ENCODE results near the gene IRX5.
A peak's percentile ranks its signal among the peaks of the same experiment; 100 is the strongest.

The IRX5 gene

DNA sequence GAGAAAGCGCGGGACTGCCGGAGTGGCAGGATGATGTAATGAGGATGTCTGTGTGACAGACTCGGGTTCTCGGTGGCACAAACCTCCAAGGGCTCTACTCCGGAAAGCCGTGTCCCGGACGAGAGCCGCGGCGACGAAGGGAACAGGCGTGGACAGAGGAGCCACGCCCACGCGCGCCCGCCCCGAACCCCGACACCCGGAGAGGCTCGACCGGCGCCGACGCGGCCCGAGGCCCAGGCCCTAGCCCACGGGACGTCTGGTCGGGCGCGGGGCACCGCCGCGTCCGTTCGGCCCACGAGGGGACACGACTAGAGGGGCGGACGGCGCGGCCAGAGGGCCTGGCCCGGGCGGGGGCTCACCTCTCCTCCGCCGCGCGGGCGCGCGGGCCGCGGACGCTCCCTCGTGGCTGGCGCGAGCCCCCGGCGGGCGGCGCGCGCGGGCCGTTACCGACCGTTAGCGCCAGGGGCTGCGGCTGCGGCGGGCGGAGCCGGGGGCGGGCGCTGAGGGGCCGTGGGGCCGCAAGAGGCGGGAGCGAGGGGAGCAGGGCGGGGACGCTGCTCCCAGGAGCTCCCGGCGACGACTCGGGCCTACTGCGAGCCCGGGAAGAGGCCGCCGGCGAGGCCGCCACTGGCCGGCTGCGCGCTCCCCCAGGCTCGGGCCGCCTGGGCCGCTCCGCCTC, 2.1 kb upstream of the IRX5 start:
- POLR2A ChIA-PET = interaction anchor here (0.8 to 2.2 kb wide), 3 partner anchors 28 to 272 kb away, joined by 3 to 5 read pairs (median 5); no protein-coding TSS in a partner anchor
- DNase-seq (ENCODE audit: extremely low spot score) = peak; percentile 45
- CTCF ChIA-PET = interaction anchor here (0.5 kb wide), 1 partner anchor 28 kb away, joined by 3 read pairs; no protein-coding TSS in a partner anchor
- TF ChIP-seq ZNF384 (IDR thresholded peaks at IDR 0.05) (no peak), TARDBP (IDR thresholded peaks at IDR 0.05) (no peak), CTBP1 (IDR thresholded peaks at IDR 0.05; ENCODE audit: borderline replicate concordance) (no peak), BHLHE40 (IDR thresholded peaks at IDR 0.05; ENCODE audit: borderline replicate concordance) (no peak), ARNT (IDR thresholded peaks at IDR 0.05) (0 out of 2 replicates have a peak, but pooled peaks have one; percentile 15), FOXM1 (IDR thresholded peaks at IDR 0.05; ENCODE audit: borderline replicate concordance) (peak; percentile 91; the same call in 1 of the 2 replicates), HDGF (IDR thresholded peaks at IDR 0.05; ENCODE audit: borderline replicate concordance) (no peak), FOXK2 (IDR thresholded peaks at IDR 0.05) (no peak), LEF1 (IDR thresholded peaks at IDR 0.05; ENCODE audit: borderline replicate concordance) (no peak), SP1 (IDR thresholded peaks at IDR 0.05) (no peak), NFRKB (IDR thresholded peaks at IDR 0.05) (no peak)
- TF ChIP-seq, protein P1, sequence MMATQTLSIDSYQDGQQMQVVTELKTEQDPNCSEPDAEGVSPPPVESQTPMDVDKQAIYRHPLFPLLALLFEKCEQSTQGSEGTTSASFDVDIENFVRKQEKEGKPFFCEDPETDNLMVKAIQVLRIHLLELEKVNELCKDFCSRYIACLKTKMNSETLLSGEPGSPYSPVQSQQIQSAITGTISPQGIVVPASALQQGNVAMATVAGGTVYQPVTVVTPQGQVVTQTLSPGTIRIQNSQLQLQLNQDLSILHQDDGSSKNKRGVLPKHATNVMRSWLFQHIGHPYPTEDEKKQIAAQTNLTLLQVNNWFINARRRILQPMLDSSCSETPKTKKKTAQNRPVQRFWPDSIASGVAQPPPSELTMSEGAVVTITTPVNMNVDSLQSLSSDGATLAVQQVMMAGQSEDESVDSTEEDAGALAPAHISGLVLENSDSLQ (IDR thresholded peaks at IDR 0.05) = 0 out of 2 replicates have a peak, but pooled peaks have one; percentile 1

DNA sequence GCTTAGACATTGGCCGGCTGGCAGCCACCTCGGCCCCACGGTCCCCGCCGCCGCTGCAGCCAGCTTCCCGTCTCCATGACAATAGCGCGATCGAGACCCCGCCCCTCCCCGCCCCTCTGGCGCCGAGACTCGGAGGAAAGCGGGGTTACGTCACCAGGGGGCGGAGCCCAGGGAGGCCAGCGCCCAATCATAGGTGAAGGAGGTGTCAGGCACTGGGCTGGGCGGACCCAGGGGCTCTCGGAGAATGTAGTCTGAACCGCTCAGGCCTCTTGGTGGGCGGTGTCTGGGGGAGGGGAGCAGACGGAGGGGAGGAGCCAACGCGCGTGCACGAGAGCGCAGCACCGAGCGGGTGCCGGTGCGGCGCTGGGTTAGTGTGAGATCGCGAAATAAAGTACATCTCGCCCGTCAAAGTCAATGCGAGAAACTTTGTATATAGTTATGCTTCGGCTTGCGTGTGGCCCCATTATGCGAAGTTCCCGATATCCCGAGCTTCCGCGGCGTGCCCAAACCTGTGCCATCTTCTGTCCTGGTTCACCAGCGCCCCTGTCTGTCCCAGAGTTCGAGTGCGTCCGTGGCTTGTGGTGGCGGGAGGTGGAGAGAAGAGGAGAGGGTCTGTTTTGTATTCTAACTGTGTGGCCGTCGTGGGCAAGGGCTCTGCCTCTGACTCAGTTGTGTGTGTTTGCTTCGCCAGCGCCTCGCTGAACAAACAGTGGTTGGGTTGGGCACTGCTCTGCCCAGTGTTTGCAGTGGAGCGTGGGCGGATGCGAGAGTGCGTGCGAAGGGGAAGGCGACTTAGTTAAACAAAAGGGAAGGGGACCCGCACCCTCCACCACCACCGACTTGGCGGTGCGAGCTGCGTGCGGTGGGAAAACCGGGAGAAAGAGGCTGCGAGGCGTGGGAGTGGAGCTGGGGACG, 1.3 kb upstream of the IRX5 start:
- CTCF ChIA-PET = interaction anchor here (0.5 kb wide), 1 partner anchor 28 kb away, joined by 3 read pairs; no protein-coding TSS in a partner anchor
- TF ChIP-seq FOXM1 (IDR thresholded peaks at IDR 0.05; ENCODE audit: borderline replicate concordance) = no peak
- TF ChIP-seq FOXA1 (IDR thresholded peaks at IDR 0.05) = no peak
- TF ChIP-seq BHLHE40 (IDR thresholded peaks at IDR 0.05; ENCODE audit: borderline replicate concordance) = no peak
- no peak for TF ChIP-seq SUZ12 (IDR thresholded peaks at IDR 0.05)
- peak; percentile 34; the same call in 1 of the 2 replicates for TF ChIP-seq L3MBTL2 (conservative IDR thresholded peaks at IDR 0.05)
- TF ChIP-seq FOXK2 (IDR thresholded peaks at IDR 0.05) = no peak
- no peak for TF ChIP-seq ELF4 (IDR thresholded peaks at IDR 0.05)
- TF ChIP-seq CTBP1 (IDR thresholded peaks at IDR 0.05; ENCODE audit: borderline replicate concordance) = no peak
- no peak for TF ChIP-seq ZNF384 (IDR thresholded peaks at IDR 0.05)
- TF ChIP-seq, protein P1 (IDR thresholded peaks at IDR 0.05) = peak; percentile 55; the same call in 1 of the 2 replicates
- TF ChIP-seq TARDBP (IDR thresholded peaks at IDR 0.05) = no peak
- peak; percentile 92; the same call in 1 of the 2 replicates for TF ChIP-seq HDGF (IDR thresholded peaks at IDR 0.05; ENCODE audit: borderline replicate concordance)
- DNase-seq (ENCODE audit: extremely low spot score) = peak; percentile 90
- POLR2A ChIA-PET = interaction anchor here (0.8 to 2.2 kb wide), 5 partner anchors 12 to 273 kb away, joined by 3 to 5 read pairs (median 5); no protein-coding TSS in a partner anchor

DNA sequence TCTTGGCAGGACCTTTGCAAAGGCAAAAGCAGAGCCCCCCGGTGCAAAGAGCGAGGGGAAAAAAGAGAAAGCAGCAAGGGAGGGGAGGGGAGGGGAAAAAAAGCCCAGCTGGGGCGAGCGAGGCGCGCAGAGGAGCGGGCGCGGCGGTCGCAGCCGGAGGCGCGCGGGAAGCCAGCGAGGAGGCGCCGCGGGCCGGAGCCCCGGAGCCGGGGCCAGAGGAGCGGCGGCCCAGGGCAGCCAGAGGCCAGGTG, 129 bp downstream of the IRX5 start:
- peak; percentile 15 for DNase-seq (ENCODE audit: extremely low spot score)
- ChIA-PET CTCF (interaction anchor here (0.6 kb wide), 1 partner anchor 830 kb away, joined by 4 read pairs; no protein-coding TSS in a partner anchor), POLR2A (interaction anchor here (0.9 to 2.2 kb wide), 5 partner anchors 11 to 302 kb away, joined by 3 to 5 read pairs (median 3); no protein-coding TSS in a partner anchor)
- TF ChIP-seq HDGF (IDR thresholded peaks at IDR 0.05; ENCODE audit: borderline replicate concordance) (no peak), ARNT (IDR thresholded peaks at IDR 0.05) (no peak), ELF4 (IDR thresholded peaks at IDR 0.05) (no peak), FOXK2 (IDR thresholded peaks at IDR 0.05) (no peak), BHLHE40 (IDR thresholded peaks at IDR 0.05; ENCODE audit: borderline replicate concordance) (no peak), CTBP1 (IDR thresholded peaks at IDR 0.05; ENCODE audit: borderline replicate concordance) (no peak), FOXA1 (IDR thresholded peaks at IDR 0.05) (no peak), LEF1 (IDR thresholded peaks at IDR 0.05; ENCODE audit: borderline replicate concordance) (no peak), TARDBP (IDR thresholded peaks at IDR 0.05) (no peak), ZNF384 (IDR thresholded peaks at IDR 0.05) (no peak), SP1 (IDR thresholded peaks at IDR 0.05) (no peak), SUZ12 (IDR thresholded peaks at IDR 0.05) (no peak), NFRKB (IDR thresholded peaks at IDR 0.05) (no peak), L3MBTL2 (conservative IDR thresholded peaks at IDR 0.05) (no peak), FOXM1 (IDR thresholded peaks at IDR 0.05; ENCODE audit: borderline replicate concordance) (no peak)
- TF ChIP-seq, protein P1 (IDR thresholded peaks at IDR 0.05) = no peak

DNA sequence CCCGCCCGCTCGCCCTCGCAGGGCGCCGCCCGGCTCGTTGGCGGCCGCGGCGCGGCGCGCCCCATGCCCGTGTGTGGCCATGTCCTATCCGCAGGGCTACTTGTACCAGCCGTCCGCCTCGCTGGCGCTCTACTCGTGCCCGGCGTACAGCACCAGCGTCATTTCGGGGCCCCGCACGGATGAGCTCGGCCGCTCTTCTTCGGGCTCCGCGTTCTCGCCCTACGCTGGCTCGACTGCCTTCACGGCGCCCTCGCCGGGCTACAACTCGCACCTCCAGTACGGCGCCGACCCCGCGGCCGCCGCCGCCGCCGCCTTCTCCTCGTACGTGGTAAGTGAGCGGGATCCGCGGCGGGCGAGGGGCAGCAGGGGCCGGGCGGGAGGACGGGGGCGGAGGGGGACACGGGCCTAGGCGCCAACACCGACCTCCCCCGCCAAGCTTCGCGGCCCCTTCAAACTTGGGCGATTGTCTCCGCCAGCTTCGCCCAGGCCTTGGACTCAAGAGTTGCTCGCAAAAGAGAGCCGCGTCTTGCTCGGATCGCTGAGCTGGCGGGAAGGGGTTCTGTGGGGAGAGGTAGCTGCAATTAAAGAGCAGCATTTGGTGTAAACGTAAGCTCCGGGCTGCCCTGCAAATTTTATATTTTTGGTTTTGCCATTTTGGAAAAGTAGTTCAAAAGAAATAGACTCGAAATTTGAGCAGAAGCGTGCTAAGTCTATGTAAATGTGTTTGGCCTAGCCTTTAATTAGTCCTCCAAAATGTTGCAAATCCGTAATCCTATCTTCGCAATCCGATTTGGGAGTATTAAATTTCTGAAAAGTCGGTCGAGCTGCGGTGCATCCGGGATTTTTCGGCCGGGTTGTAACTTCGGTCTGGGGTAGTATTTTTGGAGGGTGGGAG, 702 bp downstream of the IRX5 start:
- no peak for TF ChIP-seq BHLHE40 (IDR thresholded peaks at IDR 0.05; ENCODE audit: borderline replicate concordance)
- no peak for TF ChIP-seq HDGF (IDR thresholded peaks at IDR 0.05; ENCODE audit: borderline replicate concordance)
- TF ChIP-seq L3MBTL2 (conservative IDR thresholded peaks at IDR 0.05) = peak; percentile 38; the same call in 1 of the 2 replicates
- TF ChIP-seq NFRKB (IDR thresholded peaks at IDR 0.05) = no peak
- no peak for TF ChIP-seq FOXA1 (IDR thresholded peaks at IDR 0.05)
- POLR2A ChIA-PET = interaction anchor here (0.9 to 1.4 kb wide), 4 partner anchors 10 to 302 kb away, joined by 3 to 5 read pairs (median 3); no protein-coding TSS in a partner anchor
- no peak for DNase-seq (ENCODE audit: extremely low spot score)

More for the DNA sequence above, 702 bp downstream of the IRX5 start:
- CTCF ChIA-PET = interaction anchor here (0.6 kb wide), 1 partner anchor 90 kb away, joined by 3 read pairs; no protein-coding TSS in a partner anchor
